Adrenal gland (tissue), 5 donors: Measurements from ENCODE around the gene CUX1.

Experiments used
- CTCF ChIP-seq, 6 experiments: fragments of 450-650 bp in 4 of 6; fragments of 200-600 bp in 2 of 6; sonication (generic) in 1 of 6; IDR thresholded peaks; 1 replicate in 5 of 6; 2 replicates in 1 of 6; pipeline versions ENCODE4 v1.5.1 to v1.8.0; 2016 to 2021; ENCODE audit warnings: antibody characterized with exemption in 6 of 6, mild to moderate bottlenecking in 2 of 6, moderate library complexity in 1 of 6
- POLR2A ChIP-seq, 2 donors: fragments of 450-650 bp; IDR thresholded peaks; one replicate each; pipeline ENCODE4 v1.6.1; 2017; ENCODE audit warnings: antibody characterized with exemption in 2 of 2, mild to moderate bottlenecking in 2 of 2, moderate library complexity in 1 of 2
- donor health status: DM: no; HTN: no; CAD: no.

- no peak for TF ChIP-seq POLR2A (IDR thresholded peaks at IDR 0.05)
- TF ChIP-seq CTCF (IDR thresholded peaks at IDR 0.05) = no peak
These were observed 53.1 kb downstream of the CUX1 start for GRCh38 chr7:101870361-101871062.
